Measurements from ENCODE around the gene PPP6R2.

- TF ChIP-seq CTCF (IDR thresholded peaks at IDR 0.05) (no peak), POLR2A (IDR thresholded peaks at IDR 0.05) (no peak)
Observed at GRCh38 chr22:50420015-50420414, 76.9 kb downstream of the PPP6R2 start.
